Endothelial cell (in vitro differentiated cells): ENCODE results near the gene MSRB1. TPM values are rescaled to one million over a fixed set of nuclear protein-coding genes. Genes with fewer than 3 reads are reported as not detected.

Experiments used
- DNase-seq: peaks from one replicate; pipeline ENCODE4 v3.0.0; 2021; ENCODE audit warnings: low spot score
- H3K27ac Mint-ChIP-seq: one replicate; pipeline ENCODE4 v1.8.0; 2021; ENCODE audit warnings: mixed read lengths, inconsistent platforms; ENCODE audit not compliant: unreplicated experiment
- H3K27me3 Mint-ChIP-seq: one replicate; pipeline ENCODE4 v1.8.0; 2021; ENCODE audit warnings: mild to moderate bottlenecking, moderate library complexity, mixed read lengths, inconsistent platforms; ENCODE audit not compliant: unreplicated experiment
- H3K36me3 Mint-ChIP-seq: one replicate; pipeline ENCODE4 v1.8.0; 2021; ENCODE audit warnings: mild to moderate bottlenecking, low read depth, mixed read lengths, inconsistent platforms; ENCODE audit not compliant: unreplicated experiment
- H3K4me1 Mint-ChIP-seq: one replicate; pipeline ENCODE4 v1.8.0; 2021; ENCODE audit warnings: mild to moderate bottlenecking, mixed read lengths, inconsistent platforms; ENCODE audit not compliant: unreplicated experiment
- H3K4me3 Mint-ChIP-seq: one replicate; pipeline ENCODE4 v1.8.0; 2021; ENCODE audit warnings: mild to moderate bottlenecking, mixed read lengths, inconsistent platforms; ENCODE audit not compliant: unreplicated experiment
- H3K9me3 Mint-ChIP-seq: one replicate; pipeline ENCODE4 v1.8.0; 2021; ENCODE audit warnings: mixed read lengths, inconsistent platforms; ENCODE audit not compliant: unreplicated experiment
- total RNA-seq: library from RNA; stranded (reverse); fragmentation: NEBNext Ultra II Directional; extraction: Animal tissue kit (Norgen Biotek cat#: 25700); gene quantifications from one replicate; pipeline ENCODE4 v1.2.1, GENCODE V29; 2021; ENCODE audit not compliant: unreplicated experiment
- TF ChIP-seq, protein P1 (sequence below): fragments of 200-600 bp; sonication (generic); IDR thresholded peaks from one replicate; pipeline ENCODE4 v1.5.0; 2021; ENCODE audit warnings: antibody characterized with exemption; ENCODE audit not compliant: unreplicated experiment

The MSRB1 gene
- total RNA-seq, 1 donor from 2014 or later, result 18.1 TPM

GRCh38 chr16:1914988-1915387 lies 28.0 kb downstream of the MSRB1 start:
- H3K9me3 Mint-ChIP-seq, result no peaks in the 10 kb centered on the region
- TF ChIP-seq, protein P1, sequence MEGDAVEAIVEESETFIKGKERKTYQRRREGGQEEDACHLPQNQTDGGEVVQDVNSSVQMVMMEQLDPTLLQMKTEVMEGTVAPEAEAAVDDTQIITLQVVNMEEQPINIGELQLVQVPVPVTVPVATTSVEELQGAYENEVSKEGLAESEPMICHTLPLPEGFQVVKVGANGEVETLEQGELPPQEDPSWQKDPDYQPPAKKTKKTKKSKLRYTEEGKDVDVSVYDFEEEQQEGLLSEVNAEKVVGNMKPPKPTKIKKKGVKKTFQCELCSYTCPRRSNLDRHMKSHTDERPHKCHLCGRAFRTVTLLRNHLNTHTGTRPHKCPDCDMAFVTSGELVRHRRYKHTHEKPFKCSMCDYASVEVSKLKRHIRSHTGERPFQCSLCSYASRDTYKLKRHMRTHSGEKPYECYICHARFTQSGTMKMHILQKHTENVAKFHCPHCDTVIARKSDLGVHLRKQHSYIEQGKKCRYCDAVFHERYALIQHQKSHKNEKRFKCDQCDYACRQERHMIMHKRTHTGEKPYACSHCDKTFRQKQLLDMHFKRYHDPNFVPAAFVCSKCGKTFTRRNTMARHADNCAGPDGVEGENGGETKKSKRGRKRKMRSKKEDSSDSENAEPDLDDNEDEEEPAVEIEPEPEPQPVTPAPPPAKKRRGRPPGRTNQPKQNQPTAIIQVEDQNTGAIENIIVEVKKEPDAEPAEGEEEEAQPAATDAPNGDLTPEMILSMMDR, result no peak
- peaks cover 9% of the 10 kb centered on the region for H3K4me1 Mint-ChIP-seq
- no peak for DNase-seq
- no peak overlapping the region for H3K27ac Mint-ChIP-seq
- no peak overlapping the region for H3K4me3 Mint-ChIP-seq
- peaks cover 17% of the 10 kb centered on the region for H3K27me3 Mint-ChIP-seq
- no peaks in the 10 kb centered on the region for H3K36me3 Mint-ChIP-seq

GRCh38 chr16:1914084-1914608 lies 28.9 kb downstream of the MSRB1 start:
- no peak for DNase-seq
- Mint-ChIP-seq H3K27me3 (peaks cover 17% of the 10 kb centered on the region), H3K4me3 (no peak overlapping the region), H3K36me3 (no peaks in the 10 kb centered on the region), H3K4me1 (peaks cover 9% of the 10 kb centered on the region), H3K27ac (no peak overlapping the region), H3K9me3 (no peaks in the 10 kb centered on the region)
- TF ChIP-seq, protein P1, result no peak

DNA sequence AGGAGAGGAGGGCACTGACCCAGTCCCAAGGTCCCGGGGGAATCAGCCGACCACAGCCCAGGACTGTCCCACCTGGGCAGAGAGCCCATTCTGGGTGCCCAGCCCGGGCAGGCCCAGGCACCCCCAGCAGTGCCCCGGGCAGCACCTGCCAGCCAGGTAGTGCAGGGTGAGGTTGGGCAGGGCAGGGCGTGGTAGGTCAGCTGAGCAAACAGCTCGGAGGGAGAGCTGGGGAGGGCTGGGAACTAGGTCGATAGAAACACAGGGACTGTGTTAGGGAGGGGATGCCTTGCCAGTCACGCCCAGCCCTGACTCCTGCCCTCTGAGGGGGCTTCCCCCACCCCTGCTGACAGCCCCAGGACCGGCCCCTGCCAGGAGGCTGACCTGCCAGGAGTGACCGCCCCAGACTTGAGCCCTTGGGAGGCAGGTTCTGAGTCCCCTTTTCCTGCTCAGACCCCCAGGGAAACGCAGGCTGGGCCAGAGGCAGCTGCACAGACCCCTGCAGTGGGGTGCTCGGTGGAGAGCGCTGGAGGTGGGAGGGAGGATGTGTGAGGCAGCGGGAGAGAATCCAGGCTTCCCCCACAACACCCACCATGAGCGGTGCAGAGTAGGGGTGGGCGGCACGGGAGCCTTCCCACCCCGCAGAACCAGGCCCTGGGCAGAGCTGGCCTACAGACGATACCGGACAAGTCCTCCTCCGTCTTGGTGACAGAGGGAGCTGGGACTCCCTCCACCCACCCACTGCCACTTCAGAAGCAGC lies 29.5 kb downstream of the MSRB1 start:
- Mint-ChIP-seq H3K9me3 (no peaks in the 10 kb centered on the region), H3K27ac (no peak overlapping the region), H3K4me1 (peaks cover 12% of the 10 kb centered on the region), H3K36me3 (no peaks in the 10 kb centered on the region), H3K27me3 (peaks cover 17% of the 10 kb centered on the region), H3K4me3 (no peak overlapping the region)
- TF ChIP-seq, protein P1, result no peak
- no peak for DNase-seq

- no peak overlapping the region for H3K4me3 Mint-ChIP-seq
- H3K9me3 Mint-ChIP-seq, result no peaks in the 10 kb centered on the region
- no peaks in the 10 kb centered on the region for H3K36me3 Mint-ChIP-seq
- H3K27ac Mint-ChIP-seq, result no peak overlapping the region
- H3K4me1 Mint-ChIP-seq, result peaks cover 13% of the 10 kb centered on the region
- TF ChIP-seq, protein P1, result no peak
- H3K27me3 Mint-ChIP-seq, result peaks cover 15% of the 10 kb centered on the region
- DNase-seq, result no peak
Observed at GRCh38 chr16:1912215-1912543, 30.8 kb downstream of the MSRB1 start.

DNA sequence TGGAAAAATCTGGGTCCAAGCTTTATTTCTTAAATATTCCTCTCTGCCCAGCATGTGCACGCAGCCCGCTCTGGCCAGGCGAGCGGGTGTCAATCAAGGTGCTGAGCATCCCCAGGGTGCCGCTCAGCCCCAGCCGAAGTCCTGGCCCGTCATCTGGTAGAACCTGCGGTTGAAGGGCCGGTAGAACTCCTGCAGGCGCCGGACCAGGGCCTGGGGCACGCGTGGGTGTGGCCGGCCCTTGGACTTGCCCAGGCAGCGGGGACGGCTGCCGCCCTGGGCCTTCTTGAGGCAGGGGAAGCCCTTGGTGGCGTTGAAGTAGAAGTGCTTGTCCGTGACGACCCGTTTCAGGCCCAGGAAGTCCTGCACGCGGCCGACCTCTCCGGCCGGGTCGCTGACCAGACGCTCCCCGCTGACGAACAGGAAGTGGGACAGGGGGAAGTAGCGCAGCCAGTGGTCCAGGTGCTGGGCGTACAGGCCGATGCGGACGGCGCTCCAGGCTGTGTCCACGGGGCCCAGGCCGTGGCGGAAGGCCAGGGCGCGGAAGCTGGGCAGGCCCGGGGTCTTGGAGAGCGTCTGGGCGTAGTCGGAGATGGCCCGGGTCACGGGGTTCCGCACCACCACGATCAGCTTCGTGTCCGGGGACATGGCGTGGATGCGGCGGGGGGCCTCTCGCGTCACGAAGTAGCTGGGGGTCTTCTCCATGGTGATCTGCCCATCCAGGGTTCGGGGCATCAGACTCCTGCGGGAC lies 31.4 kb downstream of the MSRB1 start:
- no peak overlapping the region for H3K4me3 Mint-ChIP-seq
- H3K27ac Mint-ChIP-seq, result no peak overlapping the region
- H3K27me3 Mint-ChIP-seq, result peaks cover 12% of the 10 kb centered on the region
- no peaks in the 10 kb centered on the region for H3K9me3 Mint-ChIP-seq
- H3K4me1 Mint-ChIP-seq, result peaks cover 13% of the 10 kb centered on the region
- TF ChIP-seq, protein P1, result no peak
- H3K36me3 Mint-ChIP-seq, result no peaks in the 10 kb centered on the region
- no peak for DNase-seq
